Measurements from ENCODE around the gene PGM1.

Gene PGM1

GRCh38 chr1:63704443-63704842 lies 111.2 kb downstream of the PGM1 start:
- TF ChIP-seq CTCF (IDR thresholded peaks at IDR 0.05; ENCODE audit: low read depth, low read length, missing control alignments) = no peak
- in situ Hi-C loops (cut with HindIII; ENCODE audit: low sequenced_read_pairs) = no loop called here
- no peak overlapping the region for H3K4me3 ChIP-seq (ENCODE audit: low read depth, low read length)
- no peak for DNase-seq (ENCODE audit: low read depth)

GRCh38 chr1:63705078-63705477 lies 111.9 kb downstream of the PGM1 start:
- H3K4me3 ChIP-seq (ENCODE audit: low read depth, low read length) = no peak overlapping the region
- in situ Hi-C loops (cut with HindIII; ENCODE audit: low sequenced_read_pairs) = no loop called here
- TF ChIP-seq CTCF (IDR thresholded peaks at IDR 0.05; ENCODE audit: low read depth, low read length, missing control alignments) = no peak
- DNase-seq (ENCODE audit: low read depth) = no peak

- in situ Hi-C loops (cut with HindIII; ENCODE audit: low sequenced_read_pairs) = no loop called here
- no peak for DNase-seq (ENCODE audit: low read depth)
- no peak overlapping the region for H3K4me3 ChIP-seq (ENCODE audit: low read depth, low read length)
- no peak for TF ChIP-seq CTCF (IDR thresholded peaks at IDR 0.05; ENCODE audit: low read depth, low read length, missing control alignments)
These were observed 116.1 kb downstream of the PGM1 start for GRCh38 chr1:63709267-63709828.

Measured in astrocyte of the cerebellum (primary cell).